ENCODE data around the gene ADGRD1.
"Not testable (repeated sequence)": the region's sequence is repeated elsewhere in the genome, so short reads cannot be mapped to it uniquely, and the experiment has no call there.

Gene ADGRD1

GRCh38 chr12:131126662-131127173 is 173.0 kb downstream of the ADGRD1 start:
- DNase-seq: no peak

GRCh38 chr12:131128556-131128955 is 174.8 kb downstream of the ADGRD1 start:
- DNase-seq: no peak

GRCh38 chr12:131128966-131129619 is 175.4 kb downstream of the ADGRD1 start:
- not testable (repeated sequence) for DNase-seq

- no peak for DNase-seq
Observed at GRCh38 chr12:131129839-131130238, 176.1 kb downstream of the ADGRD1 start.

GRCh38 chr12:131130311-131130911 is 176.7 kb downstream of the ADGRD1 start:
- DNase-seq: no peak

- DNase-seq: no peak
Observed at GRCh38 chr12:131131077-131131807, 177.5 kb downstream of the ADGRD1 start.

GRCh38 chr12:131131808-131132117 is 178.1 kb downstream of the ADGRD1 start:
- no peak for DNase-seq

- DNase-seq: peak; percentile 25
Observed at GRCh38 chr12:131132118-131132892, 178.6 kb downstream of the ADGRD1 start.

GRCh38 chr12:131133015-131133905 is 179.6 kb downstream of the ADGRD1 start:
- no peak for DNase-seq

- no peak for DNase-seq
Observed at GRCh38 chr12:131133994-131134393, 180.3 kb downstream of the ADGRD1 start.

GRCh38 chr12:131134523-131135310 is 181.0 kb downstream of the ADGRD1 start:
- DNase-seq: no peak

- DNase-seq: no peak
Observed at GRCh38 chr12:131135311-131135785, 181.6 kb downstream of the ADGRD1 start.

GRCh38 chr12:131135786-131136538 is 182.3 kb downstream of the ADGRD1 start:
- no peak for DNase-seq

- no peak for DNase-seq
Observed at GRCh38 chr12:131136539-131136872, 182.8 kb downstream of the ADGRD1 start.

- no peak for DNase-seq
Observed at GRCh38 chr12:131137009-131137835, 183.5 kb downstream of the ADGRD1 start.

GRCh38 chr12:131137836-131138637 is 184.3 kb downstream of the ADGRD1 start:
- no peak for DNase-seq

GRCh38 chr12:131138638-131139362 is 185.1 kb downstream of the ADGRD1 start:
- no peak for DNase-seq

Data from DMS153 (cell line).